ENCODE measurements around the gene NETO1. TPM values are rescaled to one million over a fixed set of nuclear protein-coding genes. Genes with fewer than 3 reads are reported as not detected.

NETO1 gene
- total RNA-seq, 6 donors from 2014 or later, result 0.47 TPM; not detected in 5

- Histone ChIP-seq H3K9me3 (no peaks in the 10 kb centered on the region), H3K27me3 (peaks cover 0 to 22% (median 7%) of the 10 kb centered on the region in 4 donors), H3K4me1 (peaks cover 8 to 21% (median 13%) of the 10 kb centered on the region in 4 donors), H3K27ac (no peak overlapping the region), H3K36me3 (no peaks in the 10 kb centered on the region), H3K4me3 (no peak overlapping the region)
- ATAC-seq (ENCODE audit: low FRiP score in 2 of 2) (no peak), DNase-seq (no peak)
- 79 to 84% methylated on average over 9 of the region's 9 CpGs for WGBS, 2 donors
- TF ChIP-seq EP300 (IDR thresholded peaks at IDR 0.05), result no peak
- TF ChIP-seq POLR2AphosphoS5 (IDR thresholded peaks at IDR 0.05), result no peak
- no peak for TF ChIP-seq POLR2A (IDR thresholded peaks at IDR 0.05)
- TF ChIP-seq, protein P1, sequence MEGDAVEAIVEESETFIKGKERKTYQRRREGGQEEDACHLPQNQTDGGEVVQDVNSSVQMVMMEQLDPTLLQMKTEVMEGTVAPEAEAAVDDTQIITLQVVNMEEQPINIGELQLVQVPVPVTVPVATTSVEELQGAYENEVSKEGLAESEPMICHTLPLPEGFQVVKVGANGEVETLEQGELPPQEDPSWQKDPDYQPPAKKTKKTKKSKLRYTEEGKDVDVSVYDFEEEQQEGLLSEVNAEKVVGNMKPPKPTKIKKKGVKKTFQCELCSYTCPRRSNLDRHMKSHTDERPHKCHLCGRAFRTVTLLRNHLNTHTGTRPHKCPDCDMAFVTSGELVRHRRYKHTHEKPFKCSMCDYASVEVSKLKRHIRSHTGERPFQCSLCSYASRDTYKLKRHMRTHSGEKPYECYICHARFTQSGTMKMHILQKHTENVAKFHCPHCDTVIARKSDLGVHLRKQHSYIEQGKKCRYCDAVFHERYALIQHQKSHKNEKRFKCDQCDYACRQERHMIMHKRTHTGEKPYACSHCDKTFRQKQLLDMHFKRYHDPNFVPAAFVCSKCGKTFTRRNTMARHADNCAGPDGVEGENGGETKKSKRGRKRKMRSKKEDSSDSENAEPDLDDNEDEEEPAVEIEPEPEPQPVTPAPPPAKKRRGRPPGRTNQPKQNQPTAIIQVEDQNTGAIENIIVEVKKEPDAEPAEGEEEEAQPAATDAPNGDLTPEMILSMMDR (IDR thresholded peaks at IDR 0.05), result no peak
Observed at GRCh38 chr18:72863754-72864153, 4.0 kb downstream of the NETO1 start.

GRCh38 chr18:72859088-72859487 is 8.7 kb downstream of the NETO1 start:
- Histone ChIP-seq H3K4me1 (no peaks in the 10 kb centered on the region), H3K36me3 (no peaks in the 10 kb centered on the region), H3K9me3 (no peaks in the 10 kb centered on the region), H3K27me3 (no peaks in the 10 kb centered on the region), H3K4me3 (no peak overlapping the region), H3K27ac (no peak overlapping the region)
- TF ChIP-seq EP300 (IDR thresholded peaks at IDR 0.05) (no peak), POLR2A (IDR thresholded peaks at IDR 0.05) (no peak), POLR2AphosphoS5 (IDR thresholded peaks at IDR 0.05) (no peak)
- TF ChIP-seq, protein P1 (IDR thresholded peaks at IDR 0.05), result no peak
- 83 to 89% methylated on average over 4 of the region's 4 CpGs for WGBS, 2 donors
- ATAC-seq (ENCODE audit: low FRiP score in 2 of 2) (no peak), DNase-seq (no peak)

DNA sequence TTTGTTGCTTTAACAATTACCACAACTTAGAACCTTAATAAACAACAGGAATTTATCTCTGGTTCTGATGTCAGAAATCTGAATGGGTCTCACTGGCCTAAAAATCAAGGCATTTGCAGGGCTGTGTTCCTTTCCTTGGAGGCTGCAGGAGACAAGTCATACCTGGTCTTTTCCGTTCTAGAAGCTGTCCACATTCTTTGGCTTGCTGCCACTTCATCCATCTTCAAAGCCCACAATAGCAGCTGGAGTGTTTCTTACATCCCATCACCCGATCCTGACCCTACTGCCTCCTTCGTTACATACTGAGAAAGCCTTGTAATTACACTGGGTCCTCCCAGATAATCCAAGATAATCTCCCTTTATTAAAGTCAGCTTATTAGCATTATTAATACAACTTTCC is 18.1 kb downstream of the NETO1 start:
- no peaks in the 10 kb centered on the region for H3K4me1 ChIP-seq
- H3K27me3 ChIP-seq, result no peaks in the 10 kb centered on the region
- no peaks in the 10 kb centered on the region for H3K36me3 ChIP-seq
- no peak for DNase-seq
- no peak overlapping the region for H3K4me3 ChIP-seq
- ATAC-seq (ENCODE audit: low FRiP score in 2 of 2), result no peak
- 59 to 71% methylated on average over 3 of the region's 3 CpGs for WGBS, 2 donors
- no peaks in the 10 kb centered on the region for H3K9me3 ChIP-seq
- H3K27ac ChIP-seq, result no peak overlapping the region
- TF ChIP-seq, protein P1 (IDR thresholded peaks at IDR 0.05), result no peak
- TF ChIP-seq EP300 (IDR thresholded peaks at IDR 0.05), result no peak
- no peak for TF ChIP-seq POLR2A (IDR thresholded peaks at IDR 0.05)
- TF ChIP-seq POLR2AphosphoS5 (IDR thresholded peaks at IDR 0.05), result no peak

DNA sequence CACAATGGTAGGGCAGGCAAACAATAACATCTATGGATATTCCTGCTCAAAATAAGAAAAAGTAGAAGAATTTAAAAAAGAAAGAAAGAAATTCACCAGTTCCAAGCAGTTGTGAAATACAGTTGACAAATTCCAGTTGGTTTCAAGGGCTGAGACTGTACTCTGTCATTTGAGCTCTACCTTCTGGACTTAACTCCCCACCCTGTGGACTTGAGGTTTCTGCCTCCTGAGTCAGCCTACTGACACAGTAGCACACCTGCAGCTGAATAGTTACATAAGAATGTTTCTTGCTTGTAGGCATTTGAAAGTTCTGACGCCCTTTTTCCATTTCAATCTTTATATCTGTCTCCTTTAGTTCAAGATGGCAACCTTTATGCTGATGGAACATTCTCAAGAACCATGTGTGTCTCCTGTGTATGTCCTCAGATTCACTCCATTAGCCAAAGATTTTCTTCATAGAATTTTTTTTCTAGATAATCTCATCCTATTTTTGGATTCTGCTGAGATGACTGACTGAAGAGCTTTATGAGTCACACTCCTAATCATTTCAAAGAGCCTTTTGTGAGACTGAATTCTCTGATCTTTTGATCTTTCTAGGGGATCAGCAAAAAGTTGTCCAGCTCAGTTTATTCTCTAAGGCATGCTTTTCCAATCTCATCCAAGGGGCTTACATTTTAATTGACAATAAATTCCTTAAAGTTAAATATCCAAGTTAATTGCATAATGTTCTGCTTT is 19.1 kb downstream of the NETO1 start:
- Histone ChIP-seq H3K4me3 (no peak overlapping the region), H3K27me3 (no peaks in the 10 kb centered on the region), H3K27ac (no peak overlapping the region), H3K9me3 (no peaks in the 10 kb centered on the region), H3K4me1 (no peaks in the 10 kb centered on the region), H3K36me3 (no peaks in the 10 kb centered on the region)
- TF ChIP-seq, protein P1 (IDR thresholded peaks at IDR 0.05), result no peak
- TF ChIP-seq POLR2AphosphoS5 (IDR thresholded peaks at IDR 0.05) (no peak), EP300 (IDR thresholded peaks at IDR 0.05) (no peak), POLR2A (IDR thresholded peaks at IDR 0.05) (no peak)
- 24 to 58% methylated on average over 1 of the region's 1 CpG for WGBS, 2 donors
- DNase-seq, result no peak
- ATAC-seq (ENCODE audit: low FRiP score in 2 of 2), result no peak

DNA sequence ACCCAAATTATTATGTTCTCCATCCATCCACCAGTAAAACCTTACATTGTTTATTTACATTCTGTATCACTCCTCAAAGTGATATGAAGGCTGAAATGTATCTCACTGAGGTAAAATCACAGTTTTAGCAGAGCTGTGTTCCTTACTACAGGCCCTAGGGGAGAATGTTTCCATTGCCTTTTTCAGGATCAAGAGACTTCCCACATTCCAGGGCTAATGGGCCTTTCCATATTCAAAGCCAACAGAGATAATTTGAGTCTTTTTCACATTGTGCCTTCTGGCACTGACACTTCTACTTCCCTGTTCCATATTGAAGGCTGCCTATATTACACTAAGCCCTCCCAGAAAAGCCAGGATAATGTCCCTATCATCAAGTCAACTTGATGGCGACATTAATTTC is 20.0 kb downstream of the NETO1 start:
- no peak overlapping the region for H3K4me3 ChIP-seq
- ATAC-seq (ENCODE audit: low FRiP score in 2 of 2), result no peak

More for the DNA sequence above, 20.0 kb downstream of the NETO1 start:
- TF ChIP-seq POLR2AphosphoS5 (IDR thresholded peaks at IDR 0.05), result no peak
- no peak for TF ChIP-seq EP300 (IDR thresholded peaks at IDR 0.05)
- no peak for TF ChIP-seq POLR2A (IDR thresholded peaks at IDR 0.05)
- TF ChIP-seq, protein P1 (IDR thresholded peaks at IDR 0.05), result no peak
- Histone ChIP-seq H3K36me3 (no peaks in the 10 kb centered on the region), H3K4me1 (no peaks in the 10 kb centered on the region), H3K9me3 (no peaks in the 10 kb centered on the region), H3K27ac (no peak overlapping the region), H3K27me3 (no peaks in the 10 kb centered on the region)
- no peak for DNase-seq
- 86 to 89% methylated on average over 1 of the region's 1 CpG for WGBS, 2 donors
